Upper lobe of right lung (tissue), 1 donor: ENCODE data around the gene ACACB. TPM values are rescaled to one million over a fixed set of nuclear protein-coding genes. Genes with fewer than 3 reads are reported as not detected.

ENCODE experiments used
- ATAC-seq: fragments of 200-7000 bp; cut with Tn5 transposase; one replicate; pipeline ENCODE4 v1.9.1; 2020; ENCODE audit warnings: mild to moderate bottlenecking, moderate library complexity
- DNase-seq: peaks from one replicate; pipeline ENCODE4 v3.0.0-alpha.2; 2020
- H3K27ac ChIP-seq: fragments of 200-600 bp; one replicate; pipeline ENCODE4 v1.8.0; 2022
- H3K27me3 ChIP-seq: fragments of 200-600 bp; one replicate; pipeline ENCODE4 v1.8.0; 2022; ENCODE audit warnings: mild to moderate bottlenecking
- H3K36me3 ChIP-seq: fragments of 200-600 bp; one replicate; pipeline ENCODE4 v1.8.0; 2022
- H3K4me1 ChIP-seq: fragments of 200-600 bp; one replicate; pipeline ENCODE4 v1.8.0; 2022
- H3K4me3 ChIP-seq: fragments of 200-600 bp; one replicate; pipeline ENCODE4 v1.8.0; 2022; ENCODE audit warnings: mild to moderate bottlenecking
- H3K9me3 ChIP-seq: fragments of 200-600 bp; one replicate; pipeline ENCODE4 v1.8.0; 2022
- intact Hi-C: fragments of 100-400 bp; cut with DNase I; formaldehyde crosslinking; loops from one replicate; pipeline ENCODE4 v1.11.0; 2022
- total RNA-seq: library from RNA; stranded (reverse); fragmentation: NEBNext Ultra II Directional; extraction: Animal tissue kit (Norgen Biotek cat#: 25700); gene quantifications from one replicate; pipeline ENCODE4 v1.2.1, GENCODE V29; 2021
- TF ChIP-seq, protein P1 (sequence below): fragments of 200-600 bp; IDR thresholded peaks from one replicate; pipeline ENCODE4 v1.8.0; 2022; ENCODE audit warnings: antibody characterized with exemption
- donor health status: DM: no; HTN: yes; CAD: no; lungs with severe emphysema.

ACACB gene
- total RNA-seq, 1 donor from 2014 or later: 35.2 TPM

DNA sequence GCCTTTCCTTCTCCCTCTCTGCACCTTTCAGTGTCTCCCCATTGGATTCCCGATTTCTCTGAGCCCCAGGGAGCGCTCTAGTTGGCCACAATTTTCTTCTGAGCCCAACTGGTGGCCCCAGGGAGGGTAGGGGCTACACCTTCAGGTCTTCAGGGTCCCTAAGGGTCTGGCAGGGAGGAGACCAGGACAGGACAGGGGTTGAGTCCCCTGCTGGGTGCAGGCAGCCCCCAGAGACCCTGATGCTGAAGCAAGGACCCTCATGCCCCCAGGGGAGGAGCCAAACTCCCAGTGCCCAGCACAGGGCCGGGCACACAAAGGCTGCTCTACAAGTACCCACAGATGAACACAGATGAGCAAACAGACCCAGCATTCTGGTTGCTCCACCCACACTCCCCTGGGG, 180.0 kb downstream of the ACACB start:
- Histone ChIP-seq H3K36me3 (no peaks in the 10 kb centered on the region), H3K27ac (no peak overlapping the region), H3K27me3 (peaks cover 28% of the 10 kb centered on the region), H3K9me3 (no peaks in the 10 kb centered on the region), H3K4me1 (no peaks in the 10 kb centered on the region), H3K4me3 (no peak overlapping the region)
- TF ChIP-seq, protein P1, sequence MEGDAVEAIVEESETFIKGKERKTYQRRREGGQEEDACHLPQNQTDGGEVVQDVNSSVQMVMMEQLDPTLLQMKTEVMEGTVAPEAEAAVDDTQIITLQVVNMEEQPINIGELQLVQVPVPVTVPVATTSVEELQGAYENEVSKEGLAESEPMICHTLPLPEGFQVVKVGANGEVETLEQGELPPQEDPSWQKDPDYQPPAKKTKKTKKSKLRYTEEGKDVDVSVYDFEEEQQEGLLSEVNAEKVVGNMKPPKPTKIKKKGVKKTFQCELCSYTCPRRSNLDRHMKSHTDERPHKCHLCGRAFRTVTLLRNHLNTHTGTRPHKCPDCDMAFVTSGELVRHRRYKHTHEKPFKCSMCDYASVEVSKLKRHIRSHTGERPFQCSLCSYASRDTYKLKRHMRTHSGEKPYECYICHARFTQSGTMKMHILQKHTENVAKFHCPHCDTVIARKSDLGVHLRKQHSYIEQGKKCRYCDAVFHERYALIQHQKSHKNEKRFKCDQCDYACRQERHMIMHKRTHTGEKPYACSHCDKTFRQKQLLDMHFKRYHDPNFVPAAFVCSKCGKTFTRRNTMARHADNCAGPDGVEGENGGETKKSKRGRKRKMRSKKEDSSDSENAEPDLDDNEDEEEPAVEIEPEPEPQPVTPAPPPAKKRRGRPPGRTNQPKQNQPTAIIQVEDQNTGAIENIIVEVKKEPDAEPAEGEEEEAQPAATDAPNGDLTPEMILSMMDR: no peak
- intact Hi-C loops: no loop called here
- ATAC-seq (no peak), DNase-seq (no peak)

DNA sequence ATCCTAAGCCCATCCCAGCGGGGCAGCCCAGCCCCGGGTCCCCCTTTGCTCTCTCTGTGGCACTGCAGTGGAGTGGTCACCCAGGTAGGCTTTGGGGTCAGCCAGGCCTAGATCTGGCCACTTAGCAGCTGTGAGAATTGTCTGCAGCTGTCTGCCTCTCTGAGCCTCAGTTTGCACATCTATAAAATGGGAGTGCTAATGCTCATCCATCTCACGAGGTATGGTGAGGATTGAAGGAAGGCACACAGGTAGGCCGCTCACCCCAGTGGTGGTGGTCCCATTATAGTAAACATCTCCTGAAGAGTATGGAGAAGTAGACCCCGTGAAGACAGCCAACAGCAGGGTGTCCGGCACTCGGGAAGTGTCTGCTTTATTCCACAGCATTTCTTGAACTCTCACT, 183.5 kb downstream of the ACACB start:
- no peaks in the 10 kb centered on the region for H3K4me1 ChIP-seq
- TF ChIP-seq, protein P1: no peak
- intact Hi-C loops: no loop called here
- no peaks in the 10 kb centered on the region for H3K36me3 ChIP-seq
- no peak overlapping the region for H3K27ac ChIP-seq
- no peaks in the 10 kb centered on the region for H3K9me3 ChIP-seq
- H3K27me3 ChIP-seq: peaks cover 35% of the 10 kb centered on the region
- ATAC-seq (no peak), DNase-seq (no peak)
- H3K4me3 ChIP-seq: no peak overlapping the region

DNA sequence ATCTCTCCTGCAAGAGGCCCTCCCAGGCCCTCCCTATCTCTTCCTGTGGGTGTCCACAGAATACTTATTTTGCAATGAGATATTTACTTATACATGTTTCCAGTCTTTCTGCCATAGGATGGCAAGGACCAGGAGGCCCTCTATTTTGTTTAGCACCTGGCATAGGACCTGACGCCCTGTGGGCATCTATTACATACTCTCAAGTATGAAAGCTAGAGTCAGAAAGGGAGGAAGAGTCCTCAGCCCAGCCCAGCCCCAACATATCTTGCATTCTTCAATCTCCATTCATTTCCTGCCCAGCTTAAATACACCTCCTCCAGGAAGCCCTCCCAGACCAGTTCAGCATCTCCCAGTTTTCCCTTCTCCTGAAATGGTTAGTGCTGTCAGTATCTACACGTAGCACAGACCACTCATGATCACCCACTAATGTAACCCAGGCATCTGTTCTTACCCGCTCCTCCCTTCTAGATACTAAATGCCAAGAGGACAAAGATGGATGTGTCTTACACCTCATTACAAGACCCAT, 185.3 kb downstream of the ACACB start:
- Histone ChIP-seq H3K4me1 (no peaks in the 10 kb centered on the region), H3K4me3 (no peak overlapping the region), H3K27me3 (peaks cover 43% of the 10 kb centered on the region), H3K27ac (no peak overlapping the region), H3K36me3 (no peaks in the 10 kb centered on the region), H3K9me3 (no peaks in the 10 kb centered on the region)
- TF ChIP-seq, protein P1: no peak
- ATAC-seq (no peak), DNase-seq (no peak)
- intact Hi-C loops: no loop called here

DNA sequence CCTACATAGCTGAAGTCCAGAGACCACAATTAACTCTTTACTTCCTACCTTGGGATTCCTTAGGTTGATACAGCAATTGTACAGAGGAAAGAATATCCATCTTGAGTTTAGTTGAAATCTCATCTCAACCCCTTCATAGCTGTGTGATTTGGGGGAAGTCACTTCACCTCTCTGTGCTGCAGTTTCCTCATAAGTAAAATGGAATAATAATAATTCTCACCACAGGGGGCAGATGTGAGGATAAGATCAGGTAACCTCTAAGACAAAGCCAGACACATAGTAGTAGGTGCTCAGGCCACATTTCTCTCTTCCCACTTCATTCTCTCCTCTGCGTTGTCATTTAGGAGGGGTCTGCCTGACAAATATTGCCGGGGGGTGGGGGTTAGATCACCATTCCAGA, 186.0 kb downstream of the ACACB start:
- TF ChIP-seq, protein P1: peak; percentile 9
- no peak for ATAC-seq
- peaks cover 48% of the 10 kb centered on the region for H3K27me3 ChIP-seq

DNA sequence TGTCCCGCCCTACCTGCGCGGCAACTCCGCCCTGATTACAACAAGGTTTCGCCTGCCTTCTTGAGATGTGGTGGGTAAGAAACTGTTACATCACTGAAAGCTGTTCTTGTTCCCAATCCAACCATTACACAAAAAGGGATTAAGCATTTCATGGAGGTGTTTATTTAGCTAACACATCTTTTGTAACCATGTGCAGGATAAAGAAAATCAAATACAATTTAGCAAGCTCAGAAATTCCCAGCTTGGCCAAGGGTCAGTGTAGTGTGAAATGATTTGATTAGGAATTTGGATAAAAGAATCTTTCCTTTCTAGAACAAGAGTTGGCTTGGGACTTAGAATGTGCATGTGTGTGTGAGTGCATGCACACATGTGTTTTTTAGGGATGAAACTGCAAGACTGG, 186.4 kb downstream of the ACACB start:
- DNase-seq (no peak), ATAC-seq (no peak)
- Histone ChIP-seq H3K9me3 (no peaks in the 10 kb centered on the region), H3K27me3 (peaks cover 52% of the 10 kb centered on the region), H3K27ac (no peak overlapping the region), H3K4me1 (no peaks in the 10 kb centered on the region), H3K4me3 (no peak overlapping the region), H3K36me3 (no peaks in the 10 kb centered on the region)
- TF ChIP-seq, protein P1: no peak
- intact Hi-C loops: no loop called here

More for the DNA sequence above, 186.0 kb downstream of the ACACB start:
- DNase-seq: no peak
- Histone ChIP-seq H3K4me3 (no peak overlapping the region), H3K4me1 (no peaks in the 10 kb centered on the region), H3K27ac (no peak overlapping the region), H3K9me3 (no peaks in the 10 kb centered on the region), H3K36me3 (no peaks in the 10 kb centered on the region)
- intact Hi-C loops: no loop called here

DNA sequence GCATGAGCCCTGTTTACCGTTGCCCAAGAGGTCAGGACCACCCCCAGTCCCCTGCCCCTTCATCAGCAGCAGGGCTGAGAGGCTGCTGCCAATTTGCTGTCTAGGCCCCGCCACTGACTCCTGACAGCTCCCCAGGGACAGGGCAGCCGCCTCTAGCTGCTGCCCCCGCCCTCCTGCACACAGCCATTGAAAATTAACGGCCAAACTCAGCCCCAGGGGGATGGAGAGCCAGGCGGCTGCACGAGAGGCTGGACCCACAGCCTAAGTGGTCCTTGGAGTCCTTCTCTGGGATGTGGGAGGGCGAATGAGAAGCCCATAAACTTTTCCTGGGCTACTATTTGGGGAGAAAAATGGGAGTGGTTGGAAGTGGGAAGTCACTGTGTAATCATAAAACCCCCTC, 188.1 kb downstream of the ACACB start:
- no peak overlapping the region for H3K27ac ChIP-seq
- TF ChIP-seq, protein P1: no peak
- H3K4me3 ChIP-seq: no peak overlapping the region
- H3K9me3 ChIP-seq: no peaks in the 10 kb centered on the region
- DNase-seq: no peak
- H3K36me3 ChIP-seq: no peaks in the 10 kb centered on the region
- intact Hi-C loops: no loop called here
- H3K27me3 ChIP-seq: peaks cover 68% of the 10 kb centered on the region
- ATAC-seq: no peak
- peaks cover 9% of the 10 kb centered on the region for H3K4me1 ChIP-seq
